Astrocyte (in vitro differentiated cells and primary cell): Measurements from ENCODE around the gene OPTN.

Source experiments
- CTCF ChIP-seq: IDR thresholded peaks from 2 replicates; pipeline ENCODE4 v1.5.1; 2011; ENCODE audit warnings: low read depth, mild to moderate bottlenecking, inconsistent platforms, low read length, moderate library complexity; ENCODE audit not compliant: insufficient read depth
- EZH2 ChIP-seq: IDR thresholded peaks from 2 replicates; pipeline ENCODE4 v1.6.1; 2012; ENCODE audit warnings: mild to moderate bottlenecking, low read length, inconsistent platforms; ENCODE audit not compliant: insufficient read depth

- TF ChIP-seq CTCF = no peak
- TF ChIP-seq EZH2 = no peak
Measured at GRCh38 chr10:13102002-13102794, 2.2 kb downstream of the OPTN start.
